ENCODE data around the gene DTX3. TPM values are rescaled to one million over a fixed set of nuclear protein-coding genes. Genes with fewer than 3 reads are reported as not detected.

DTX3 gene
- total and polyA plus RNA-seq, 10 donors, result 13.7 to 30.7 (median 21.6) TPM

- Histone ChIP-seq H3K4me1 (no peaks in the 10 kb centered on the region), H3K27me3 (replicated peaks in 1 of 7) (peaks cover 0 to 5% (median 0%) of the 10 kb centered on the region in 7 donors), H3K4me3 (no peak overlapping the region), H3K36me3 (no peaks in the 10 kb centered on the region), H3K9me3 (no peaks in the 10 kb centered on the region), H3K27ac (no peak overlapping the region)
- DNase-seq, result no peak
- TF ChIP-seq CTCF (IDR thresholded peaks at IDR 0.05 in 8 of 11, conservative IDR thresholded peaks at IDR 0.05 in 3 of 11) (no peak), POLR2A (IDR thresholded peaks at IDR 0.05) (no peak), POLR2AphosphoS5 (IDR thresholded peaks at IDR 0.05) (no peak)
- WGBS, 5 donors, result 79 to 90% (median 84%) methylated on average over 9 of the region's 9 CpGs
- intact Hi-C loops (cut with DNase I; ENCODE audit: low total_unique reads), result no loop called here
Observed at GRCh38 chr12:57576613-57577160, 27.9 kb upstream of the DTX3 start.

- no peak for TF ChIP-seq POLR2A (IDR thresholded peaks at IDR 0.05)
- TF ChIP-seq POLR2AphosphoS5 (IDR thresholded peaks at IDR 0.05), result no peak
- no peak for TF ChIP-seq CTCF (IDR thresholded peaks at IDR 0.05 in 8 of 11, conservative IDR thresholded peaks at IDR 0.05 in 3 of 11)
- intact Hi-C loops (cut with DNase I; ENCODE audit: low total_unique reads), result no loop called here
- Histone ChIP-seq H3K27me3 (replicated peaks in 1 of 7) (peaks cover 0 to 20% (median 0%) of the 10 kb centered on the region in 7 donors), H3K4me3 (no peak overlapping the region), H3K27ac (no peak overlapping the region), H3K4me1 (peaks cover 0 to 3% (median under 1%) of the 10 kb centered on the region in 6 donors), H3K36me3 (no peaks in the 10 kb centered on the region), H3K9me3 (no peaks in the 10 kb centered on the region)
- 78 to 94% (median 87%) methylated on average over 12 of the region's 12 CpGs for WGBS, 5 donors
- no peak for DNase-seq
Observed at GRCh38 chr12:57577981-57578758, 26.5 kb upstream of the DTX3 start.

- 72 to 87% (median 84%) methylated on average over 2 of the region's 2 CpGs for WGBS, 5 donors
- no peaks in the 10 kb centered on the region for H3K36me3 ChIP-seq
- H3K27ac ChIP-seq, result no peak overlapping the region
- no peak for TF ChIP-seq POLR2A (IDR thresholded peaks at IDR 0.05)
- no peak for TF ChIP-seq CTCF (IDR thresholded peaks at IDR 0.05 in 8 of 11, conservative IDR thresholded peaks at IDR 0.05 in 3 of 11)
- TF ChIP-seq POLR2AphosphoS5 (IDR thresholded peaks at IDR 0.05), result no peak
- intact Hi-C loops (cut with DNase I; ENCODE audit: low total_unique reads), result no loop called here
- peaks cover 0 to 8% (median 3%) of the 10 kb centered on the region in 6 donors for H3K4me1 ChIP-seq
- DNase-seq, result no peak
- no peaks in the 10 kb centered on the region for H3K9me3 ChIP-seq
- peaks cover 0 to 20% (median 0%) of the 10 kb centered on the region in 7 donors for H3K27me3 ChIP-seq (replicated peaks in 1 of 7)
- H3K4me3 ChIP-seq, result no peak overlapping the region
Observed at GRCh38 chr12:57579011-57579410, 25.6 kb upstream of the DTX3 start.
